ENCODE measurements around the gene CYP26C1.
A peak's percentile ranks its signal among the peaks of the same experiment; 100 is the strongest.

CYP26C1 gene

DNA sequence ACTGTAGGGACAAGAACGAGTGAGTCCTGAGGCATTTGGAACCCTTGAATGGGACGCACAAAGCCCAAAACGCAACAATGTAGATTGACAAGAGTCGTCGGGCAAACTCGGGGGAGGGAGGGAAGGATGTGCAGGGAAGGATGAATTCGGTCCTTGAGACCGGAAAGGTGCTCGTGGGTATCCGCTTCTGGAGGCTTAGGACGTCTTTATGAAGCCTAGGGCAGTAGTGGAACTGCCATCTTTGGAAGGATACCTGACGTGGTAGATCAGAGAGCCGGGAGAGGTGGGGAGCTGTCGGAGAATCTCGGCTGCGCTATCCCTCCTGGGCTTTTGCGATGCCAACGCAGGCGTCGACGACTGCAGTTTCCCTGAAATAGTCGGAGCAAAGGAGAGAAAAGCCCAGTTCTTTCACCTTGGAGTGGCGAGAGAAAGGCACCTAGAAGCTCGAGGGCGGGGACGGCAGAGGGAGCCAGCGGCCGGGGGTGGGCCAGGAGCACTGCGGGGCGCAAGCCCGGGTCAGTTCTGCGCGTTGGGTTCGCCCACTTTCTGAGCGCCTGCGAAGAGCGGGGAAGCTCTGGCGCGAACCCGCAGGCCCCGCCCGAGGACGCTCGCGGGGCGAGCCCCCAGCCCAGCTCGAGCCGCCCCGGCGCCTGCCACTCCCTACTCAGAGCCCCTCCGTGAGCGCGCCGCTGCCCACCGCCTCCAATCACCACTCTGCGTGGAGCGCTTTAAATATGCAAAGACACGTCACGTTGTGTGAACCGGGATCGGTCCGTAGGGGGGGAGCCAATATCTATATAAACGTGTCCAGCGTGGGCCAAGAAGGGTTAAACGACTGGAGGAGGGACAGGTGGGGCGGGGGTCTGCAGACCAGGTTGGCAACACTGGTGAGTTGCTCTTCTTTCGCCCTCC lies at the start of gene CYP26C1:
Gene CYP26C1, plus strand, starts transcription at position 824 of the 912 bp plus-strand sequence. CDS start 466 bp downstream, outside the sequence.
- H3K9ac ChIP-seq (ENCODE audit: low read length in 5 of 5), result no peak within 1 kb of the TSS
- peak within 1 kb of the TSS in 3 of 5 donors; percentile 11 to 59 (median 57) for H3K4me3 ChIP-seq (ENCODE audit: low read depth in 1 of 5, low read length in 5 of 5)
- peaks cover 35 to 50% (median 40%) of the 10 kb centered on the region in 5 donors for H3K27me3 ChIP-seq (ENCODE audit: control insufficient read depth in 5 of 5, insufficient read depth in 4 of 5, low read length in 5 of 5)

GRCh38 chr10:93015722-93016121 lies 44.9 kb upstream of the CYP26C1 start:
- H3K27ac ChIP-seq (ENCODE audit: low read depth, low read length), result no peak overlapping the region
- no peak overlapping the region for H3K9ac ChIP-seq (ENCODE audit: low read length in 5 of 5)
- no peak overlapping the region for H3K4me3 ChIP-seq (ENCODE audit: low read depth in 1 of 5, low read length in 5 of 5)
- H3K4me1 ChIP-seq (ENCODE audit: control insufficient read depth in 5 of 5, insufficient read depth in 5 of 5, low read length in 5 of 5), result no peaks in the 10 kb centered on the region
- H3K9me3 ChIP-seq (ENCODE audit: control insufficient read depth in 5 of 5, low read length in 5 of 5), result no peaks in the 10 kb centered on the region
- H3K36me3 ChIP-seq (ENCODE audit: control insufficient read depth in 5 of 5, insufficient read depth in 5 of 5, low read length in 5 of 5), result peaks cover 0 to 3% (median 0%) of the 10 kb centered on the region in 5 donors
- no peaks in the 10 kb centered on the region for H3K27me3 ChIP-seq (ENCODE audit: control insufficient read depth in 5 of 5, insufficient read depth in 4 of 5, low read length in 5 of 5)

More for the DNA sequence above, at the start of gene CYP26C1:
- H3K36me3 ChIP-seq (ENCODE audit: control insufficient read depth in 5 of 5, insufficient read depth in 5 of 5, low read length in 5 of 5), result peaks cover 0 to 6% (median 3%) of the 10 kb centered on the region in 5 donors
- peaks cover 4 to 36% (median 26%) of the 10 kb centered on the region in 5 donors for H3K4me1 ChIP-seq (ENCODE audit: control insufficient read depth in 5 of 5, insufficient read depth in 5 of 5, low read length in 5 of 5)
- H3K27ac ChIP-seq (ENCODE audit: low read depth, low read length), result no peak within 1 kb of the TSS
- no peaks in the 10 kb centered on the region for H3K9me3 ChIP-seq (ENCODE audit: control insufficient read depth in 5 of 5, low read length in 5 of 5)

DNA sequence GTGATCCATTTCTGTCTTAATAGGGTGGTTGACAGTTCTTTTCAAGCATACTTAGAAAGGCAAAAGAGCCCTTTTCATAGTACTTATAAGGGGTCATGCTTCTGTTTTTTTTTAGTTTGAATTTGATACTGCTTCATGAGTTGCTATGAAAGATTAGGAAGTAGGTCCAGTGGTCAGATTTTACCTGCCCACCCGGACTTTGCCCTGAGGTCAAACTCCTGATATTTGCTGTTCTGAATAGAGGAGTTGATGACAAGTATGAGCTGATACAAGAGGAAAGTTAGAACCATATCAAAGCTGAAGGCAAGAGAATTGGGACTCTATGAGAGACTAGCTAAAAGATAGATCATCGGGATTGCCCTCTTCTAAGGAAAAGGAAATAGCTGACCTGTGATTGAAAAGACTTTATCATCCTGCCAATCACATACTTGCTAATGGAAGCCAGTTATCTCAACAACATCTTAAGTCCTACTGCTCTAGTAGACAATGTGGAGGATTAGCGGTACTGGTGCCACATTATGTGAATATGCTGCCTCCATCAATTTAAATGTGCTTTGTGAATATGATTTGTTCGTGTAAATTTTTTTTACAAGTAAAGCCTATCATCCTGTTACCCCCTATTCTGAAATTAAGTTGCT lies 37.5 kb upstream of the CYP26C1 start:
- no peak overlapping the region for H3K4me3 ChIP-seq (ENCODE audit: low read depth in 1 of 5, low read length in 5 of 5)
- no peak overlapping the region for H3K27ac ChIP-seq (ENCODE audit: low read depth, low read length)
- no peaks in the 10 kb centered on the region for H3K27me3 ChIP-seq (ENCODE audit: control insufficient read depth in 5 of 5, insufficient read depth in 4 of 5, low read length in 5 of 5)
- peaks cover 0 to 21% (median under 1%) of the 10 kb centered on the region in 5 donors for H3K36me3 ChIP-seq (ENCODE audit: control insufficient read depth in 5 of 5, insufficient read depth in 5 of 5, low read length in 5 of 5)
- H3K9me3 ChIP-seq (ENCODE audit: control insufficient read depth in 5 of 5, low read length in 5 of 5), result no peaks in the 10 kb centered on the region
- H3K9ac ChIP-seq (ENCODE audit: low read length in 5 of 5), result no peak overlapping the region
- no peaks in the 10 kb centered on the region for H3K4me1 ChIP-seq (ENCODE audit: control insufficient read depth in 5 of 5, insufficient read depth in 5 of 5, low read length in 5 of 5)

- H3K4me1 ChIP-seq (ENCODE audit: control insufficient read depth in 5 of 5, insufficient read depth in 5 of 5, low read length in 5 of 5), result no peaks in the 10 kb centered on the region
- H3K36me3 ChIP-seq (ENCODE audit: control insufficient read depth in 5 of 5, insufficient read depth in 5 of 5, low read length in 5 of 5), result peaks cover 0 to 21% (median 2%) of the 10 kb centered on the region in 5 donors
- no peak overlapping the region for H3K27ac ChIP-seq (ENCODE audit: low read depth, low read length)
- H3K9ac ChIP-seq (ENCODE audit: low read length in 5 of 5), result no peak overlapping the region
- no peaks in the 10 kb centered on the region for H3K27me3 ChIP-seq (ENCODE audit: control insufficient read depth in 5 of 5, insufficient read depth in 4 of 5, low read length in 5 of 5)
- H3K9me3 ChIP-seq (ENCODE audit: control insufficient read depth in 5 of 5, low read length in 5 of 5), result no peaks in the 10 kb centered on the region
- no peak overlapping the region for H3K4me3 ChIP-seq (ENCODE audit: low read depth in 1 of 5, low read length in 5 of 5)
Measured at GRCh38 chr10:93026072-93026471, 34.5 kb upstream of the CYP26C1 start.

DNA sequence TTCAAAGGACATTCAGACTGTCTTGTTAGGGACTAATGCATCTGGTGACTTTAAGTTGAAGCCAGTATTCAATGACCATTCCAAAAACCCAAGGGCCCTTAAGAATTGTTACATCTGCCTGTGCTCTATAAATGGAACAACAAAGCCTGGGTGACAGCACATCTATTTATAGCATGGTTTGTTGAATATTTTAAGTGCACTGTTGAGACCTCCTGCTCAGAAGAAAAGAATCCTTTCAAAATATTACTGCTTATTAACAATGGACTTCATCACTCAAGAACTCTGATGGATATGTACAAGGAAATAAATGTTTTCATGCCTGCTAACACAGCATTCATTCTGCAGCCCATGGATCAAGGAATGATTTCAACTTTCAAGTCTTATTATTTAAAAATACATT lies 33.1 kb upstream of the CYP26C1 start:
- Histone ChIP-seq H3K36me3 (ENCODE audit: control insufficient read depth in 5 of 5, insufficient read depth in 5 of 5, low read length in 5 of 5) (peaks cover 0 to 21% (median 2%) of the 10 kb centered on the region in 5 donors), H3K4me1 (ENCODE audit: control insufficient read depth in 5 of 5, insufficient read depth in 5 of 5, low read length in 5 of 5) (no peaks in the 10 kb centered on the region), H3K4me3 (ENCODE audit: low read depth in 1 of 5, low read length in 5 of 5) (no peak overlapping the region), H3K9me3 (ENCODE audit: control insufficient read depth in 5 of 5, low read length in 5 of 5) (no peaks in the 10 kb centered on the region), H3K27ac (ENCODE audit: low read depth, low read length) (no peak overlapping the region), H3K27me3 (ENCODE audit: control insufficient read depth in 5 of 5, insufficient read depth in 4 of 5, low read length in 5 of 5) (no peaks in the 10 kb centered on the region), H3K9ac (ENCODE audit: low read length in 5 of 5) (no peak overlapping the region)

GRCh38 chr10:93028883-93029282 lies 31.7 kb upstream of the CYP26C1 start:
- Histone ChIP-seq H3K27ac (ENCODE audit: low read depth, low read length) (no peak overlapping the region), H3K36me3 (ENCODE audit: control insufficient read depth in 5 of 5, insufficient read depth in 5 of 5, low read length in 5 of 5) (peaks cover 0 to 20% (median 2%) of the 10 kb centered on the region in 5 donors), H3K4me1 (ENCODE audit: control insufficient read depth in 5 of 5, insufficient read depth in 5 of 5, low read length in 5 of 5) (no peaks in the 10 kb centered on the region), H3K27me3 (ENCODE audit: control insufficient read depth in 5 of 5, insufficient read depth in 4 of 5, low read length in 5 of 5) (no peaks in the 10 kb centered on the region), H3K4me3 (ENCODE audit: low read depth in 1 of 5, low read length in 5 of 5) (no peak overlapping the region), H3K9ac (ENCODE audit: low read length in 5 of 5) (no peak overlapping the region), H3K9me3 (ENCODE audit: control insufficient read depth in 5 of 5, low read length in 5 of 5) (no peaks in the 10 kb centered on the region)

- no peaks in the 10 kb centered on the region for H3K4me1 ChIP-seq (ENCODE audit: control insufficient read depth in 5 of 5, insufficient read depth in 5 of 5, low read length in 5 of 5)
- H3K9ac ChIP-seq (ENCODE audit: low read length in 5 of 5), result no peak overlapping the region
- H3K27ac ChIP-seq (ENCODE audit: low read depth, low read length), result no peak overlapping the region
- no peak overlapping the region for H3K4me3 ChIP-seq (ENCODE audit: low read depth in 1 of 5, low read length in 5 of 5)
- H3K27me3 ChIP-seq (ENCODE audit: control insufficient read depth in 5 of 5, insufficient read depth in 4 of 5, low read length in 5 of 5), result no peaks in the 10 kb centered on the region
- peaks cover 0 to 17% (median 2%) of the 10 kb centered on the region in 5 donors for H3K36me3 ChIP-seq (ENCODE audit: control insufficient read depth in 5 of 5, insufficient read depth in 5 of 5, low read length in 5 of 5)
- H3K9me3 ChIP-seq (ENCODE audit: control insufficient read depth in 5 of 5, low read length in 5 of 5), result no peaks in the 10 kb centered on the region
Measured at GRCh38 chr10:93030409-93030808, 30.2 kb upstream of the CYP26C1 start.

- Histone ChIP-seq H3K4me3 (ENCODE audit: low read depth in 1 of 5, low read length in 5 of 5) (no peak overlapping the region), H3K9me3 (ENCODE audit: control insufficient read depth in 5 of 5, low read length in 5 of 5) (no peaks in the 10 kb centered on the region), H3K4me1 (ENCODE audit: control insufficient read depth in 5 of 5, insufficient read depth in 5 of 5, low read length in 5 of 5) (no peaks in the 10 kb centered on the region), H3K27ac (ENCODE audit: low read depth, low read length) (no peak overlapping the region), H3K27me3 (ENCODE audit: control insufficient read depth in 5 of 5, insufficient read depth in 4 of 5, low read length in 5 of 5) (no peaks in the 10 kb centered on the region), H3K36me3 (ENCODE audit: control insufficient read depth in 5 of 5, insufficient read depth in 5 of 5, low read length in 5 of 5) (peaks cover 0 to 5% (median 0%) of the 10 kb centered on the region in 5 donors), H3K9ac (ENCODE audit: low read length in 5 of 5) (no peak overlapping the region)
Measured at GRCh38 chr10:93032105-93032808, 28.3 kb upstream of the CYP26C1 start.

GRCh38 chr10:93032809-93033137 lies 27.8 kb upstream of the CYP26C1 start:
- Histone ChIP-seq H3K27ac (ENCODE audit: low read depth, low read length) (no peak overlapping the region), H3K27me3 (ENCODE audit: control insufficient read depth in 5 of 5, insufficient read depth in 4 of 5, low read length in 5 of 5) (no peaks in the 10 kb centered on the region), H3K9me3 (ENCODE audit: control insufficient read depth in 5 of 5, low read length in 5 of 5) (no peaks in the 10 kb centered on the region), H3K4me3 (ENCODE audit: low read depth in 1 of 5, low read length in 5 of 5) (no peak overlapping the region), H3K4me1 (ENCODE audit: control insufficient read depth in 5 of 5, insufficient read depth in 5 of 5, low read length in 5 of 5) (no peaks in the 10 kb centered on the region), H3K9ac (ENCODE audit: low read length in 5 of 5) (no peak overlapping the region), H3K36me3 (ENCODE audit: control insufficient read depth in 5 of 5, insufficient read depth in 5 of 5, low read length in 5 of 5) (peaks cover 0 to 2% (median 0%) of the 10 kb centered on the region in 5 donors)

- no peaks in the 10 kb centered on the region for H3K27me3 ChIP-seq (ENCODE audit: control insufficient read depth in 5 of 5, insufficient read depth in 4 of 5, low read length in 5 of 5)
- no peaks in the 10 kb centered on the region for H3K4me1 ChIP-seq (ENCODE audit: control insufficient read depth in 5 of 5, insufficient read depth in 5 of 5, low read length in 5 of 5)
- no peak overlapping the region for H3K27ac ChIP-seq (ENCODE audit: low read depth, low read length)
- H3K9ac ChIP-seq (ENCODE audit: low read length in 5 of 5), result no peak overlapping the region
- H3K9me3 ChIP-seq (ENCODE audit: control insufficient read depth in 5 of 5, low read length in 5 of 5), result no peaks in the 10 kb centered on the region
- H3K4me3 ChIP-seq (ENCODE audit: low read depth in 1 of 5, low read length in 5 of 5), result no peak overlapping the region
- H3K36me3 ChIP-seq (ENCODE audit: control insufficient read depth in 5 of 5, insufficient read depth in 5 of 5, low read length in 5 of 5), result no peaks in the 10 kb centered on the region
Measured at GRCh38 chr10:93034426-93034825, 26.2 kb upstream of the CYP26C1 start.

Data from subcutaneous abdominal adipose tissue (tissue), 5 donors.